Stimulated activated CD4-positive, alpha-beta T cell treated with anti-CD3 and anti-CD28 coated beads, Interleukin-15, amount 100 ng/mL, for 24 hours (primary cell): ENCODE data around the gene KIF5B.
"Not testable (repeated sequence)": the region's sequence is repeated elsewhere in the genome, so short reads cannot be mapped to it uniquely, and the experiment has no call there.

Experiments
- DNase-seq: peaks from one replicate; pipeline ENCODE4 v3.0.0-alpha.2; 2020

KIF5B gene

GRCh38 chr10:32059472-32059871, 3.2 kb upstream of the KIF5B start:
- DNase-seq: no peak

GRCh38 chr10:32057036-32057372, 779 bp upstream of the KIF5B start:
- DNase-seq: no peak

GRCh38 chr10:32055478-32056135, 618 bp downstream of the KIF5B start:
- peak; percentile 68 for DNase-seq

GRCh38 chr10:32054094-32054493, 2.1 kb downstream of the KIF5B start:
- no peak for DNase-seq

- DNase-seq: not testable (repeated sequence)
Measured at GRCh38 chr10:32053392-32053791, 2.8 kb downstream of the KIF5B start.

- no peak for DNase-seq
Measured at GRCh38 chr10:32051926-32052325, 4.3 kb downstream of the KIF5B start.

- DNase-seq: no peak
Measured at GRCh38 chr10:32050177-32050576, 6.0 kb downstream of the KIF5B start.

- DNase-seq: no peak
Measured at GRCh38 chr10:32049113-32049512, 7.1 kb downstream of the KIF5B start.

- DNase-seq: no peak
Measured at GRCh38 chr10:32048282-32048681, 7.9 kb downstream of the KIF5B start.

GRCh38 chr10:32047881-32048280, 8.3 kb downstream of the KIF5B start:
- DNase-seq: no peak

GRCh38 chr10:32046151-32046550, 10.1 kb downstream of the KIF5B start:
- DNase-seq: no peak

GRCh38 chr10:32042730-32043129, 13.5 kb downstream of the KIF5B start:
- not testable (repeated sequence) for DNase-seq

GRCh38 chr10:32041290-32042028, 14.8 kb downstream of the KIF5B start:
- no peak for DNase-seq

- no peak for DNase-seq
Measured at GRCh38 chr10:32039734-32040133, 16.5 kb downstream of the KIF5B start.

- no peak for DNase-seq
Measured at GRCh38 chr10:32038777-32039176, 17.4 kb downstream of the KIF5B start.

GRCh38 chr10:32036922-32037321, 19.3 kb downstream of the KIF5B start:
- no peak for DNase-seq

- no peak for DNase-seq
Measured at GRCh38 chr10:32035038-32035437, 21.2 kb downstream of the KIF5B start.

- no peak for DNase-seq
Measured at GRCh38 chr10:32033171-32033570, 23.1 kb downstream of the KIF5B start.

- DNase-seq: no peak
Measured at GRCh38 chr10:32031920-32032319, 24.3 kb downstream of the KIF5B start.

- DNase-seq: no peak
Measured at GRCh38 chr10:32031424-32031823, 24.8 kb downstream of the KIF5B start.

- no peak for DNase-seq
Measured at GRCh38 chr10:32028710-32029109, 27.5 kb downstream of the KIF5B start.

GRCh38 chr10:32023264-32023663, 33.0 kb downstream of the KIF5B start:
- DNase-seq: no peak

- no peak for DNase-seq
Measured at GRCh38 chr10:32017044-32017443, 39.2 kb downstream of the KIF5B start.

- no peak for DNase-seq
Measured at GRCh38 chr10:32015386-32015785, 40.8 kb downstream of the KIF5B start.

GRCh38 chr10:32007026-32007425, 49.2 kb downstream of the KIF5B start:
- no peak for DNase-seq
